HPDE6-E6E7 (cell line): ENCODE data around the gene ARHGAP42.

Experiments
- DNase-seq: peaks from one replicate; pipeline ENCODE4 v3.0.0; 2011; ENCODE audit warnings: missing footprints; ENCODE audit errors: extremely low spot score

The ARHGAP42 gene

DNA sequence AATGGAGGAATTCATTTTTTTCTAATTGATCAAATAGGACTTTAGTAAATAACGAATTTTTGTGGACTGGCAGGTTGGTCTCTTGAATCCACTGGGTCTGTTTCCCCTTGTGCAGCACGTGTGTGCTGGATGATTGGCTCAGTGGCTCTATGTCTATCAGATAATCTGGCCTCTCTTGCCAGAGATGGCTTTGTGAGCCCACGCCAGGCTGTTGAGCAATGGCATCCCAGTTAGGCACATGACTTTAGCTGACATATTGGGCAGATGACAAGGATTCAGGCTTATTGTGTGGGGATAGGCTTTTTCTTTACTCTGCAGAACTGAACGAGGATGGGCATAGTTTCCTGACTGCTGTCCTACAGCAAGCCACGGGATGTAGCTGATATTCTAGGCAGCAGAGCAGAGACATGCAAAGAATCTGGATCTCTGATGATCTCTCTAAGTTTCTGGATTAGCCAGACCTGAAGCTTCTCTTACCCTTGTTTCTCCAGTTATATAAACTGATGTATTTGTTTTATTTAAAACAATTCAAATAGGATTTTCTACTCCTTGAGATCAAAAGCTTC is 144.9 kb downstream of the ARHGAP42 start:
- DNase-seq, result no peak

DNA sequence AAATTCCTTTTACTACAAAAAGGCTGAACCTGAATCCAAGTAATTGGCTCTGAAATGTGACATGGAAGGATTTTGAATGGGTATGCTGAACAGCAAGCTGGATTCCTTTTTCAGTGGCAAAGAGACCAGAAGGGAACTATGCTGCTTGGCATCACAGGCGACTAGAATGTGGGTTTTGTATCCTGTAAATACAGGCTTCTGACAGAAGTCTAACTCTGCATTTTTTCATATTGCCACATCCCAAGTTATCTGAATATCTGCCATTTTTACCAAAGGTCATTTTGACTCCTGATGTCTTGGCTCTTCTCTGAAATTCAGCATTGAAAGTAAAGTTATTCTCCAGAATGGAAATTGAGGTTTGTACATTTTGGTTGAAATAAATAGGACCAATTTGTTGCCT is 145.7 kb downstream of the ARHGAP42 start:
- DNase-seq, result no peak

DNA sequence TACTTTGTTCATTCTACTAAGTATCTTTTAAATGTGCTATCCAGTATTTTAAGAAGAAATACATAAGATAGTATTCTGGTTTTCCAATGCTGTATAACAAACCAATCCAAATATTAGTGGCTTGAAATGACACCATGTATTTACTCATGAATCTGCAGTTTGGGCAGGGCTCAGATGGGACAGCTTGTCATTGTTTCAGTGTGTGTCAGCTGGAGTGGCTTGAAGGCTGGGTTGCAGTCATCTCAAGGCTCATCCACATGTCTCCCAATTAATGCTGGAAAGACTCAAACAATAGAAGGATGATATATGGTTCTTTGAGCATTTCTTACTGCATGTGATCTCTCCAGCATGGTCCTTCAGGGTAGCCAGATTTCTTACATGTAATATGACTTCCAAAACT is 146.2 kb downstream of the ARHGAP42 start:
- no peak for DNase-seq

DNA sequence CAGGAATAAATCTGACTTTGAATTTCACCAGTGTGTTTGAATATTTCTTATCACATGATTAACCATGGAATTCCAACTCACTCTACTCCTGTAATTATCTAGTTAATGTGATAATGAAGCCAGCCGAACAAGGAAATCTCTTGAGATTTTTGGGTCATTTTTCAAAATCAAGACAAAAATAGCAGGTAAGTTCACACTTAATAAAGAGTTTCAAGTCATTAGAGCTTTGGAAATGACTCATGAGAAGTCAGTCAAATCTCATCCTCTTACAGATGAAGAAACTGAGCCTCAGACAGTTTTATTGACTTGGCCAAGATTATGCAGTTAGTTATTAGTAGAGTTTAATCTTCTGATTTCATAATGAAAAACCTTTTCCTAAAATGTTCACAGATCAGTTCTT is 148.8 kb downstream of the ARHGAP42 start:
- no peak for DNase-seq

DNA sequence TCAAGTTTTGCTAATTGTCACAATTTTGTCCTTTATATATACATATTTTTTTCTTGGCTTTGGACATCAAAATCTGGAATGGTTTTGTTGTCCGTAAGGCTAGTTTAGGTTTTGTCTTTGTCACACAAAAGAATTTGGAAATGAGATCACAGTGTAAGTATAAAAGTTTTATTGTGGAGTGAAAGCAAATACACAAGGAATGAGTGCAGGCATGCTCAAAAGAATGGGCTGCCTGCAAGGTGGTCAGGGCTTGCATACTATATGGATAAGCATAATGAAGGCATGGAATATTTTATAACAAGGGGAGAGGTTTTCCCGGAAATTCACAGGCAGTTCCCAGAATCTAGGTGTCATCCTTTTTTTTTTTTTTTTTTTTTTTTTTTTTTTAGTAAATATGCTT is 150.2 kb downstream of the ARHGAP42 start:
- no peak for DNase-seq

DNA sequence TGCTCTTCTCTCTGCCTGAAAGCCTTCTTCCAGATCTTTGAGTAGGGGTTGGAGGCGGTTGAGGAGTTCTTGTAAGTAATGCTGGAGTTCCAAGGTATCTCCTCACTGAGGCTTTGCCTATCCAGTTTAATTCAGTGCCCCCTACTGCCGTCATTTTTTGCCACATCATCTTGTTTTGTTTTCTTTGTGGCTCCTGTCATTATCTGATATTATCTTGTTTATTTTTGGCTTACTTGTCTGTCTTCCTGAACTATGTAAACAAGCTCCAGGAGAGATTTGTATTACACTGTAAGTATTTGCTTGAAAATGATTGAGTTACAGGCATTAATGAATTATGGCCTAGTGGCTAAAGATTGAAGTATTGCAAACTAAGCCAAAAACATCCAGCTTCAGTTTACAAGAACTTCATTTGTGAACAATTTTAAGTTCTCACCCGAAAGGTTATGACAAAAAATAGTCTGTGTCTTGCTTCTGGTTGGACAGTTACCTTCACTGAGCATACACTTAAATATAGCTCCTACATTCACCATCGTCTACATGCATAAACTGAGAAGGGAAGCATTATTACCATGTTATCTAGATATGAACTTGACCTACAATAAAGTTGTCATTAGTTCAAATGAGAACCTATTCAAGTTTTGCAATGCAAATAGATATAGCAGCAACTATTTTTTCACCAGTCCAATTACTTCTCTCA is 154.8 kb downstream of the ARHGAP42 start:
- no peak for DNase-seq

DNA sequence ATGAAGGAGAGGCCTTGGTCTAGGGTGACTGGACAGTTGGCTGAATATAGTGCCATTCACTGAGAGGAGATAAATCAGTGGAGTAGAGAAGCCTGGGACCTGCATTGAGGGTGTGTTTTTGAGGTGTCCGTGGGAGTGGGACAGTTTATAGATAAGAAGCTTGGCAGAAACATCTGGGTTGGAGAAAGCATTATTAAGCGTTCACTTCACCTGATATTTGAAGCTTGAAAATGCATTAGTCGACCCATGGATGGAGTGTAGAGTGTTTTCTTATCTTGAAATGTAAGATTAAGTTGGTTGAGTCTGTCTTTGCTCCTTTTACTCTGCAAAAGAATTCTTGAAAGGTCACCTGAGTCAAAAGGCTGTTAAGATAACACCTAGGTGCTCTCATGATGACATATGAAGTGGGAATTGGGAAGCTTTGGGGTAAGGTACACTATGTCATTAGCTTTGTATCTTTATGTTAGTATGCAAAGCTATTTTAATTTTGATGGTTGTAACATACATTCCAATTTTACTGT is 160.7 kb downstream of the ARHGAP42 start:
- no peak for DNase-seq

DNA sequence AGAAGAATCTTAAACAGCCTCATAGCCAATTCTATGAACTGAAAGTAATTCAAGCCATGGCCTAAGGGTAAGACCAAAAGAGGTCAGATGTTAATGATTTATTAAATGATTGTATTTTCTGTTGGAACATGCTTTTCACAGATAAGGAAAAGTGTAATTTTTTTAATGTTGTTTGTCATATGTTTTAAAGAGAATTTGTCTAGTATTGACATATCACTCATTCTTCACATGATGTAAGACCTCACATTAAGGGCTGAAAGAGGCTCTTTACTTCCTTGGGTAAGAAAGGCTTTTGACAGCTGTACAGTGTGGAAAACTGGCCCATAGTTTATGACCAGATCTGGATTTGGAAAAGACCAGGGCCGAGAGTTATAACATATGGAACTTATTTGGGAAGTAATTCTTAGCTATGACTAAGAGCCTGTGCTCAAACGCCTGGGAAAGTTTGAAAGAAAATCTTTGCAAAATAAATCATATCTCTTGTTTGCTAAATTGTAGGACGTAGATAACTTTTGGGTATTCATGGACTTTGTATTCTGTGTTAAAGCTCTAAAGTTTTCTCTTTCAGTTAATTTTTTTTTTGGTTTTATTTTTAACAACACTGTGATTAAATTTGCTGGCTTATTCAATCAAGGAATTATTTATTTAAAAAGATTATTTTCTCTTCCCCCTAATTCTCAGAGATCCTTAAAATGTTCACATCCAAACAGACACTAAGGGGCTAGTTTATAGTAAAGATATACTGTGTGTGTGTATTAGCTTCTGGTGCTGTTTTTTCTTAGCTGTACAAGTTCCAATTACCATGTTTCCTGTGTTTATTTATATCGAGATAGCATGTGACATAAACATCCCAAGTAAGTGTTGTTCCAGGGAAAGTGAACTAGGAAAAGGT is 162.2 kb downstream of the ARHGAP42 start:
- no peak for DNase-seq

DNA sequence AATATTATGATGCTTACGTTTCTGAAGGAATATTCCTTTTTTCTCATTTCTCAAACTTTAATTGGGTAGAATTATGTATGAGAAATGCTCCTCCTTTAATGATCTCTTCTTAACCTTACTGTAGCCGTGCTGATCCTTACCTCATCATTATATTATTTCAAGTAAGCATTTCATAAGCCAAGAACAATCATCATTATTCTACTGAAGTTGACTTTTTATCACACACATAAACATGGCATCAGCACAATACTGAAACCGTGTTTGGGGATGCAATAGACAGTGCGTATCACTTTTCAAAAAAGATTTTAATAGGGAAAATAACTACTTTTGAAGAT is 162.8 kb downstream of the ARHGAP42 start:
- DNase-seq, result no peak

DNA sequence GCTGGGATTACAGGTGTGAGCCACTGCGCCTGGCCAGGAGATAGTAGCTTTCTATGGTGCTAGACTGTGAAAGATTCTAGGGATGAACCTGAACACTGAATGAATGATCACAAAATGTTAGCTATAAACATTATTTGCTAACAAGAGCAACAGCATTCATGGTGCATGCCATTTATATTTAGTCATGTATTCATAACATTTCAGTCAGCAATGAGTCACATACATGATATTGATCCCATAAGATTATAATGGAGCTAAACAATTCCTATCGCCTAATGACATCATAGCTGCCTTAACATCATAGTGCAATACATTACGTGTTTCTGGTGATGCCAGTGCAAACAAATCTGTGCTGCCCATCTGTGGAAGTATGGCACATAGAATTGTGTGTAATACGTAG is 164.1 kb downstream of the ARHGAP42 start:
- DNase-seq, result no peak

DNA sequence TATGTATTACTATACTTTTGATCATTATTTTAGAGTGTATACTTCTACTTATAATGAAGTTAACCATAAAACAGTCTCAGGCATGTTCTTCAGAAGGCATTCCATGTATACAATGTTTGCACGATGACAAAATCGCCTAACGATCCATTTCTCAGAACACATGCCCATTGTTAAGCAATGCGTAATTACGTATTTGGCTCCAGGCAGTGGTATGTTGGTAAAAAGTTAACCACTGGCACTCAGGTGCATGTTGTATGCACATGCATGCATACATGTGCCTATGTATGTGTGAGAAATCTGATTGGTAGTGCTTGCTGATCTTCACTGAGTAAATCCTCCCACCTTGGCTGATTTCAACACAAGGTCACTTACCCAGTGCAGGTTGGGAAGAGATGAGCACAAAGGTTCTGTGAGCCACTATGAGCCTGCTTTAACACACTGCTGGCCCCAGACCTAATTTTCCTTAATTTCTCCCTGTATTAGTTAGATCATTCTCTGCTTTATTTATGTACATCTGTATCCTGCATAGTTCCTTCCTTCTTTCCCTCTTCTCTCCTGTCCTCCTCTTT is 164.6 kb downstream of the ARHGAP42 start:
- no peak for DNase-seq

DNA sequence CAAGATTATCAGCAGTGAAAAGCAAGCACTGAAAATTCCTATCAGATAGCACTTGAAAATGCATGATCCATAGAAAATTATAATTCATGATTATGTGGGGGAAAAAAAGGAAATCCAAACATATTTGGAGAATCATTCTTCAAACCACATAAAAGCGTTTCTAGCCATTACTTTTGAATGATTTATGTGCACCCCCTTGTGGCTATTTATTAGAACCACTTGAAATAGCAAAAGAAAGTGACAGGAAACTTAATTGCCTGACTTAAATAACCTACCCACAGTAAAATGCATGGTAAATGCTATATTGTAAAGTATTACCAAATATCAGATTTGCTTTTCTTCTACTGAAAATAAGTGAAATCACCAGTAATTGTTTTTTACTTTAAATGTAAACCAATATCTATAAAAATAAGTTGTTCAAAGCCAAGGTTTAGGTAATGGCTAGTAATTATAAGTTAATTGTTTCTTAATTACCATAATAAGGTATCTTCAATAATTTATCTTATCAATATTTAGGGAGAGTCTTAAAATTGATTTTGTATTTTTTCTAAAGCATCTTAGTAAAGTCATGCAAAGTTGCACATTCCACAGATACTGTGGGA is 168.5 kb downstream of the ARHGAP42 start:
- no peak for DNase-seq

DNA sequence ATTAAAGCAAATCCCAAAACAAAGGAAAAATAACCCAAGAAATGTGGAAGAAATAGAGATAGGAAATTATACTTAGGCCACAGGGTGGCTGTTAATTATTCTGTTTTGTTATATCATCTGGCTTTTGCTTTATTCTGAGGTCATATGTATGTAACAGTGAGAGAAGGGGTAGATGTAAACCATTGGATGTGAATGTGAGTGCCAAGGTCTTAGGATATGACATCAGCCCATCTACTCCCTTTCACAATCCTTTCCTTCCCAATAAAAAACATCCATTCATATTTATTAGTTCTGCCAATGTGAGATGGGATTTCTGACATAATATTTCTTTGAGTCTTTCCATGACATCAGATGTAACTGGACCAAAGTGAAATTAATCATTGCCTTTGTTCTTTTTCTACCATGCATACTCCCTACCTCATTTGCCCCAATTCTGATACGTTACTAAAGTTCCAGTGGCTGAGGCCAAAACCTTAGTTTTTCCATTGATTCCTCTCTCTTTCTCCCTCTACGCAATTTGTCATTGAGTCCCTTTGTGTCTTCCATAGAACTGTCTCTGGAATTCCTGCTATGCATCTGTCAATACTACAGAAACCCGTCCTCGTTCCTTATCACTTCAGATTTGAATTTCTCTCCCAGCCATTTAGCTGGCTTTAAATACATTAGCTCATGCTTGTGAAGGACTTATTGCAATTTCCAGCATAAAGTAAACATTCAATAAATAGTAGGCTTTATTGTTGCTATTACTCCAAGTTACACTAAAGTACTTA is 170.3 kb downstream of the ARHGAP42 start:
- no peak for DNase-seq

DNA sequence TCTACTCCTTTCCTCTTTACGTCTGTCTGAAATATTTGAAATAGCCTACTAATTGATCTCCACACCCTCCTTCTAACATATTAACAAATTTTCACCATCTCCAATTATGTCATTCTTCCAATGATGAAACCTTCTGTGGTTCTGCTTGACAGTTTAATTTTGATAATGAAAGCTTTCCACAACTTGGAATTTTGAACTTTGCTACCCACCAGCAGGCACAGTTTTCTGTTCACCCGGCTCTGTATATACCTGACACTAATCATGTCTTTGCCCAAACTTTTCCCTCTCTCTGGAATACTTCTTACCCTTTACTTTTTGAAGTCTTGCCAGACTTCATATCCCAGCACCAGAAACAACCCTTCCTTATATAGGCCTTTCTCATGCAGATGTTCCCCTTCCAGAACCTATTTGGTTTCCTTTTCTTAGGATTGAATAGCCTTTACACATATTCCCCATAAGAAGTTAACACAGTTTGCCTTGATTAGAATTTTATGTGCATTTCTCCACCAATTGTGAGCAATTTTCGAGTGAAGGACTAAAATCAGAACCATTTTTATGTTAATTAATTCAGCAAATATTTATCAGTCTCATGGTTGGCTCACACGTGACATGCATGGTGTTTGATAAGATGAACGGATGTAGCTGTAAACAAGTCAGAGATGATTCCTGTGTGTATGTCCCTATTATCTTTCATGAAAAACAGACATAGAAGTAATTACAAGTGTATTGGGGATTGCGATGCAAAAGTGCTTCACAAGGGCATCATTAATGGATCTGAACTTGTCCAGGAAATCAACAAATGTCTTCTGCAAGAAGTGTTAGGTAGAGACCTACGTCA is 173.4 kb downstream of the ARHGAP42 start:
- DNase-seq, result no peak

DNA sequence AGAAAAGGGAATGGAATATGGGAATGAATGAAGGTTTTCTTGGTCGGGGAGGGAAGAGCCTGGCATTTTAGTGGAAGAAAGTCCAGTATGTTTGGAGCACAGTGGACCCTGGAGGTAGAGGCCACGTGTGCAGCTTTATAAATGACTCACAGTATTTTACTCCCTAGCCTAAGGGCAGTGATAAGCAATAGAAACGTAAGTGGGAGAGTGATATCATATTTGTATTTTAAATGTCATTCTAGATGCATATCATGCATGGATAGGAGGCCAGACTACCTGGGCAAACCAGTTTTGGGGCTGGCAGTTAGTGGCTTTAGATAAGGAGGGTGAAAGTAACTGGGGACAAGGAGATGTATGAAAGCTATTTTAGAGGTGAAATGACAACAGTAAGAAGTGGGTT is 174.1 kb downstream of the ARHGAP42 start:
- no peak for DNase-seq

DNA sequence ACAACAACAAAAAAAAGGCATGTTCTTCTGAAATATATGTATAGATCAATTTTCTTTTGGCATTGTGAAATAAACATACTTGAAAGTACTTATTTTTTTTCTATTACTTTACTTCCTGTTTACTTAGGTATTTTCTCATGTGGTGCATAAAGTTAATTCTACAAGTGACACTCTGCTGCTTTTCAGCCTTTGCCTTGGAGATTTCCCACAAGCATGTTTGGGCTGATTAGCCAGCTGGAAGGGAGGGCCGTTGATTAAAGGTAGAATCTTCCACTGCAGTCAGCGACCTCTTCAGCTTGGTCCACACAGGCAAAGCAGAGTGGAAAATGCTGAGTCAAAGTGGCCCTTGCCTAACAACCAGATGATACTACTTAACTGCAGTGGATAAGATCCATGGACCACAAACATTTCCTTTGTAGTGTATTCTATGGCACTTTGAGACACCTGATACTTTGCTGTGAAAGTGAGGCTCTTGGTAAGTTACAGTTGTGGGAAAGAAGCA is 176.0 kb downstream of the ARHGAP42 start:
- no peak for DNase-seq

DNA sequence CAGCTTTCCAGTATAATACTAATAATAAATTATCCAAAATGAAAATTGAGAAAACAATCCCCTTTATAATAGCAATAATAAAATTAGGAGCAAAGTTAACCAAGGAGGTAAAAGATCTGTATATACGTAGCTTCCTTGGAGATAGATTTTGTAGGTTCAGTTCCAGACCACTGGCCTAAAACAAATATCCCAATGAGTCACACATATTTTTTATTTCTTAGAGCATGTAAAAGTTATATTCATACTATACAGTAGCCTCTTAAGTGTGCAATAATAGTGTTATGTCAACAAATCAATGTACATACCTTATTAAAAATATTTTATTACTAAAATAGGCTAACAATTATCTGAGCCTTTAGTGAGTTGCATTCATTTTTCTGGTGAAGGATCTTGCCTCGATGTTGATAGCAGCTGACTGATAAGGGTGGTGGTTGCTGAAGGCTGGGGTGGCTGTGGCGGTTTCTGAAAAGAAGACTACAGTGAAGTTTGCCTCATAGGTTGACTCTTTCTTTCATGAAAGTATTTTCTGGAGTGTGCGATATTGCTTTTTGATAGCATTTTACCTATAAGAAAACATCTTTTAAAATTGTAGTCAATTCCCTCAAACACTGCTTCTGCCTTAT is 178.5 kb downstream of the ARHGAP42 start:
- DNase-seq, result no peak

DNA sequence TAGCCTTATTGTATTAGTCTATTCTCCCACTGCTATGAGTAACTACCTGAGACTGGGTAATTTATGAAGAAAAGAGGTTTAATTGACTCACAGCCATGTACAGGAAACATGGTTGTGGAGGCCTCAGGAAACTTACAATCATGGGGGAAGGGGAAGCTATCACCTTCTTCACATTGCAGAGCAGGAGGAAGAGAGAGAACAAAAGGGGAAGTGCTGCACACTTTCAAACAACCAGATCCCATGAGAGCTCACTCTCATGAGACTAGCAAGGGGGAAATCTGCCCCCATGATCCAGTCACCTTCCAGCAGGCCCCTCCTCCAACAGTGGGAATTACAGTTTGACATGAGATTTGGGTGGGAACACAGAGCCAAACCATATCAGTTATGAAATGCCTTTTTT is 179.4 kb downstream of the ARHGAP42 start:
- DNase-seq, result no peak

DNA sequence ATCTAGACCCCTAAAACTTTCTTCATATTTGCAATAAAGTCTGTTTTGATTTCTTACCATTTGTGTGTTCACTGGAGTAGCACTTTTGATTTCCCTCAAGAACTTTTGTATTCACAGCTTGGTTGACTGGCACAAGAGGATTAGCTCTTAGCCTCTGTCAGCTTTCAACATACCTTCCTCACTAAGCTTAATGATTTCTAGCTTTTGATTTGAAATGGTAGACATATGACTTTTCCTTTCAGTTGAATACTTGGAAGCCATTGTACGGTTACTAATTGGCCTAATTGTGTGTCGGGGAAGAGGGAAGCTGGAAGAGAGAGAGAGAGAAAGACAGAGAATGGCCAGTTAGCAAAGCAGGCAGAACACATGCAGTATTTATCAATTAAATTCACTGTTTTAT is 180.5 kb downstream of the ARHGAP42 start:
- no peak for DNase-seq

DNA sequence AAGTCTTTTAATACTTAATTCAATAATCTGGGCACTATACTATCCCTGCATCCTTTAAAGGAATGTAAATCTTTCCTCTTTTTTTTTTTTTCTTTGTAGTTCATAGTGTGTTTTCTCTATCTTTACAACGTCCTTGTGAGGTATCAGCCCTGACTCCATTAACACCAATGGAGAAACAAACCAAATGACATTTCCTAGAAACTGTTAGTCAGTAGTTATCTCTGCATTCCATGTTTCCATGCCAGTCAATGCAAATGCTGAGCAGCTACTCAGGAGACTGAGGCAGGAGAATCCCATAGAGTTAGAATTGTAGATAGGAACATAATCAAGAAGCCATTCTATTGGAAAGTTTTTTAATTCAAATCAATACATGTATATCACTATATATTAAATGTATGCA is 182.2 kb downstream of the ARHGAP42 start:
- DNase-seq, result no peak
